Prostate gland (tissue), 2 donors: Measurements from ENCODE around the gene GDI1.
A peak's percentile ranks its signal among the peaks of the same experiment; 100 is the strongest.

Source experiments
- POLR2A ChIP-seq: fragments of 450-650 bp; IDR thresholded peaks from one replicate; pipeline ENCODE4 v1.6.1; 2016; ENCODE audit warnings: antibody characterized with exemption, mild to moderate bottlenecking
- POLR2AphosphoS5 ChIP-seq: sonication (generic); formaldehyde crosslinking; IDR thresholded peaks from one replicate; pipeline ENCODE4 v1.6.1; 2017; ENCODE audit warnings: antibody characterized with exemption
- TF ChIP-seq, protein P1 (sequence below), 4 experiments: fragments of 200-600 bp in 2 of 4; fragments of 450-650 bp in 2 of 4; sonication (generic) in 2 of 4; IDR thresholded peaks; 1 replicate in 3 of 4; 2 replicates in 1 of 4; pipeline ENCODE4 v1.5.1; 2016 to 2019; ENCODE audit warnings: antibody characterized with exemption in 4 of 4, mild to moderate bottlenecking in 2 of 4, moderate library complexity in 2 of 4

- TF ChIP-seq, protein P1, sequence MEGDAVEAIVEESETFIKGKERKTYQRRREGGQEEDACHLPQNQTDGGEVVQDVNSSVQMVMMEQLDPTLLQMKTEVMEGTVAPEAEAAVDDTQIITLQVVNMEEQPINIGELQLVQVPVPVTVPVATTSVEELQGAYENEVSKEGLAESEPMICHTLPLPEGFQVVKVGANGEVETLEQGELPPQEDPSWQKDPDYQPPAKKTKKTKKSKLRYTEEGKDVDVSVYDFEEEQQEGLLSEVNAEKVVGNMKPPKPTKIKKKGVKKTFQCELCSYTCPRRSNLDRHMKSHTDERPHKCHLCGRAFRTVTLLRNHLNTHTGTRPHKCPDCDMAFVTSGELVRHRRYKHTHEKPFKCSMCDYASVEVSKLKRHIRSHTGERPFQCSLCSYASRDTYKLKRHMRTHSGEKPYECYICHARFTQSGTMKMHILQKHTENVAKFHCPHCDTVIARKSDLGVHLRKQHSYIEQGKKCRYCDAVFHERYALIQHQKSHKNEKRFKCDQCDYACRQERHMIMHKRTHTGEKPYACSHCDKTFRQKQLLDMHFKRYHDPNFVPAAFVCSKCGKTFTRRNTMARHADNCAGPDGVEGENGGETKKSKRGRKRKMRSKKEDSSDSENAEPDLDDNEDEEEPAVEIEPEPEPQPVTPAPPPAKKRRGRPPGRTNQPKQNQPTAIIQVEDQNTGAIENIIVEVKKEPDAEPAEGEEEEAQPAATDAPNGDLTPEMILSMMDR (IDR thresholded peaks at IDR 0.05): peak; percentile 69 to 91 (median 87)
- TF ChIP-seq POLR2A: no peak
- TF ChIP-seq POLR2AphosphoS5: peak; percentile 59
Measured at GRCh38 chrX:154398668-154399526, 38.1 kb upstream of the GDI1 start.
